Osteoblast (primary cell): ENCODE results near the gene AOPEP. TPM values are rescaled to one million over a fixed set of nuclear protein-coding genes. Genes with fewer than 3 reads are reported as not detected.
A peak's percentile ranks its signal among the peaks of the same experiment; 100 is the strongest.

Source experiments
- DNase-seq: peaks from one replicate; pipeline ENCODE4 v3.0.0; 2011; ENCODE audit warnings: low spot score, mixed read lengths; ENCODE audit not compliant: insufficient read length; ENCODE audit errors: missing footprints
- H2AFZ ChIP-seq: 2 replicates; pipeline ENCODE4 v1.6.0; 2011; ENCODE audit warnings: mild to moderate bottlenecking, low read length
- H3K27ac ChIP-seq: 2 replicates; pipeline ENCODE4 v1.5.1; 2011; ENCODE audit warnings: mild to moderate bottlenecking, low read depth, low read length, moderate library complexity
- H3K27me3 ChIP-seq: 2 replicates; pipeline ENCODE4 v1.6.0; 2012; ENCODE audit warnings: mild to moderate bottlenecking, control low read depth, inconsistent platforms, low read length, moderate library complexity; ENCODE audit not compliant: insufficient read depth
- H3K36me3 ChIP-seq: 2 replicates; pipeline ENCODE4 v1.5.1; 2011; ENCODE audit warnings: mild to moderate bottlenecking, low read length, control low read depth, moderate library complexity; ENCODE audit not compliant: insufficient read depth
- H3K4me1 ChIP-seq: 2 replicates; pipeline ENCODE4 v1.5.1; 2011; ENCODE audit warnings: mild to moderate bottlenecking, low read length, control low read depth, moderate library complexity; ENCODE audit not compliant: insufficient read depth
- H3K4me2 ChIP-seq: 2 replicates; pipeline ENCODE4 v1.6.0; 2011; ENCODE audit warnings: mild to moderate bottlenecking, low read length; ENCODE audit not compliant: insufficient read depth
- H3K4me3 ChIP-seq: fragments of 200-600 bp; sonication (generic); 3 replicates; pipeline ENCODE4 v1.5.1; 2012; ENCODE audit warnings: mild to moderate bottlenecking, low read length, inconsistent platforms; ENCODE audit not compliant: insufficient read depth
- H3K79me2 ChIP-seq: 2 replicates; pipeline ENCODE4 v1.6.0; 2012; ENCODE audit warnings: mild to moderate bottlenecking, low read length, control low read depth, inconsistent platforms; ENCODE audit not compliant: insufficient read depth
- H3K9me3 ChIP-seq: 2 replicates; pipeline ENCODE4 v1.5.1; 2011; ENCODE audit warnings: low read depth, low read length, control low read depth
- H4K20me1 ChIP-seq: 2 replicates; pipeline ENCODE4 v1.6.0; 2012; ENCODE audit warnings: mild to moderate bottlenecking, low read length, control low read depth; ENCODE audit not compliant: insufficient read depth
- total RNA-seq: library from RNA; depleted of rRNA; stranded (reverse); fragments of >200 nt; gene quantifications from 2 replicates; pipeline ENCODE4 v1.2.3, GENCODE V29; 2012
- TF ChIP-seq, protein P1 (sequence below): IDR thresholded peaks from 2 replicates; pipeline ENCODE4 v1.5.1; 2011; ENCODE audit warnings: mild to moderate bottlenecking, low read depth, low read length, moderate library complexity; ENCODE audit errors: extremely low read depth

Gene AOPEP
- total RNA-seq, 1 donor = 131 TPM

DNA sequence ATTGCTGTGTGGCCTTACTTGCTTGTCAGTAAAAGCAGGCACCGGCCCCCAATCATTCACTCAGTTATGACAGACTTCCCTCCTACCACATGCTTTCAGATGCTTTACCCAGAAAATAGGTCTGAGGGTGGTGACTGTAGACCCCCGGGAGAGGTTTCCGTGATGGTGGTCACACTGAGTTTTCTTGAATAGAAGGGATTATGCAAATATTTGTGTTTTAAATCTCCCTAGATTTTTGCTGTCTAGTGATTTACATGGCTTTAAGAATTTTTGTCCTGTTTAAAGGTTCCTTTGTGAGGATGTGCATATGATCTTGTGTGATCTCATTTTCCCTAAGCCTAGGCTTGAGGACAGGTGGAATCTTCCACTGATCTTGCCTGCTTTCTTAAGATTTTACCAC lies 309.3 kb downstream of the AOPEP start:
- Histone ChIP-seq H4K20me1 (peaks cover 71% of the 10 kb centered on the region), H2AFZ (no peak overlapping the region), H3K4me3 (no peak overlapping the region), H3K27me3 (no peaks in the 10 kb centered on the region), H3K4me1 (peaks cover 40% of the 10 kb centered on the region), H3K9me3 (no peaks in the 10 kb centered on the region), H3K4me2 (no peak overlapping the region), H3K79me2 (peaks cover 96% of the 10 kb centered on the region), H3K27ac (no peak overlapping the region), H3K36me3 (peaks cover 82% of the 10 kb centered on the region)
- no peak for DNase-seq
- TF ChIP-seq, protein P1, sequence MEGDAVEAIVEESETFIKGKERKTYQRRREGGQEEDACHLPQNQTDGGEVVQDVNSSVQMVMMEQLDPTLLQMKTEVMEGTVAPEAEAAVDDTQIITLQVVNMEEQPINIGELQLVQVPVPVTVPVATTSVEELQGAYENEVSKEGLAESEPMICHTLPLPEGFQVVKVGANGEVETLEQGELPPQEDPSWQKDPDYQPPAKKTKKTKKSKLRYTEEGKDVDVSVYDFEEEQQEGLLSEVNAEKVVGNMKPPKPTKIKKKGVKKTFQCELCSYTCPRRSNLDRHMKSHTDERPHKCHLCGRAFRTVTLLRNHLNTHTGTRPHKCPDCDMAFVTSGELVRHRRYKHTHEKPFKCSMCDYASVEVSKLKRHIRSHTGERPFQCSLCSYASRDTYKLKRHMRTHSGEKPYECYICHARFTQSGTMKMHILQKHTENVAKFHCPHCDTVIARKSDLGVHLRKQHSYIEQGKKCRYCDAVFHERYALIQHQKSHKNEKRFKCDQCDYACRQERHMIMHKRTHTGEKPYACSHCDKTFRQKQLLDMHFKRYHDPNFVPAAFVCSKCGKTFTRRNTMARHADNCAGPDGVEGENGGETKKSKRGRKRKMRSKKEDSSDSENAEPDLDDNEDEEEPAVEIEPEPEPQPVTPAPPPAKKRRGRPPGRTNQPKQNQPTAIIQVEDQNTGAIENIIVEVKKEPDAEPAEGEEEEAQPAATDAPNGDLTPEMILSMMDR = no peak

DNA sequence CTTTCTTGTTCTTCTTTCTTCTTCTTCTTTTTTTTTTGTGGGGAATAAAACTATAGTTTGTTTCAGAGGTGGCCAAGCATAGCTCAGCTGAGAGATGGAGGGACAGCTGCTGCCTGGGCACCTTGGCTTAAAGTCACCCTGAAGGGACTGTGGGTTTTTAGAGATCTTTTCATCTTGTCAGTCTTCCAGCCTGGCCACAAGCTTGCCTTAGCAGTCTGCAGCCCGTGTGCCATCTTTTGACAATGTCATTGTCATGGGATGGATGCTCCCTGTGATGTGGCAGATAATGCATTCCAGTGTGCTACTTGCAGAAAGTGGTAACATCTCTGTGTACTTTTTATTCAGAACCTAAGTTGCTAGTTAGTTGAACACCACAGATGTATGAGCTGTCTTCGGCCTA lies 310.2 kb downstream of the AOPEP start:
- peaks cover 63% of the 10 kb centered on the region for H4K20me1 ChIP-seq
- H3K36me3 ChIP-seq = peaks cover 75% of the 10 kb centered on the region
- peak overlapping the region; percentile 21 for H3K27ac ChIP-seq

DNA sequence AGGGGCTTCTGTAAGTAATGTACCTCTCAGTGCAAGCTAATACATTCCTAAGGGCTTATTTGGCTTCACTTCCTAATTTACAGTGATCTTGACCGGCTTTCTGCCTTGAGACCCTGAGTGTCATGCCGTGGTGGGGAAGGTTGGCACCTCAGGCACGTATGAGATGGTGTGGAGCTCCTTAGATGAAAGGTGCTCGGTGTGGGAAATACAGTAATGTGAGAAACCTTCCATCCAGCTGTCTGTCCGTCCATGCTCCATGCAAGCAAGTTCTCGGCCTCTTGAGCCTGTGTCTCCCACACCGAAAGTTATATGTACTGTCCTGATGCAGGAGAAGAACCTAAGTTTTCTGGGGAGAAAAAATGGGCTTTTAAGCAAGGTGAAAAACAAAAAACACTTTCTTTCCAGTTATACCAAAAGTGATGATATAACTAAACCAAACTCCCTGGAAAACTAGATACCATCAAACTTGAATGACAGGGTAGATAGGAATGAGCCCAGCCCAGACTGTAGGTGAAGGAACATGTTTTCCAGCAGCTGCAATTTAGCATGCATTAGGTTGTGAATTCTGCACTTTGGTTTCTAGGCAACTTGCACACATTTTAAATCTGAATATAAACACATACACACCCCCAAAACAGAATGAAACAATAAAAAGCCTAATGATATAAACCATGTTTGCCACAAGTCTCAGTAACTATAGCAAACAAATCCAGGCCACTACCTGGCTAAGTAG lies 311.5 kb downstream of the AOPEP start:
- peaks cover 56% of the 10 kb centered on the region for H4K20me1 ChIP-seq
- H3K4me3 ChIP-seq = no peak overlapping the region
- H3K4me2 ChIP-seq = no peak overlapping the region
- H2AFZ ChIP-seq = no peak overlapping the region
- no peaks in the 10 kb centered on the region for H3K9me3 ChIP-seq
- peaks cover 20% of the 10 kb centered on the region for H3K4me1 ChIP-seq
- peak overlapping the region; percentile 58 for H3K27ac ChIP-seq
- no peaks in the 10 kb centered on the region for H3K27me3 ChIP-seq
- no peak for DNase-seq
- H3K79me2 ChIP-seq = peaks cover 94% of the 10 kb centered on the region
- TF ChIP-seq, protein P1 = no peak
- H3K36me3 ChIP-seq = peaks cover 64% of the 10 kb centered on the region

More for the DNA sequence above, 310.2 kb downstream of the AOPEP start:
- no peak overlapping the region for H2AFZ ChIP-seq
- no peak overlapping the region for H3K4me2 ChIP-seq
- peaks cover 96% of the 10 kb centered on the region for H3K79me2 ChIP-seq
- no peak for DNase-seq
- peaks cover 32% of the 10 kb centered on the region for H3K4me1 ChIP-seq
- no peaks in the 10 kb centered on the region for H3K27me3 ChIP-seq
- H3K4me3 ChIP-seq = no peak overlapping the region
- no peaks in the 10 kb centered on the region for H3K9me3 ChIP-seq
- TF ChIP-seq, protein P1 = no peak

- Histone ChIP-seq H3K9me3 (no peaks in the 10 kb centered on the region), H3K27me3 (no peaks in the 10 kb centered on the region), H3K79me2 (peaks cover 93% of the 10 kb centered on the region), H3K27ac (no peak overlapping the region), H4K20me1 (peaks cover 52% of the 10 kb centered on the region), H3K4me3 (no peak overlapping the region), H3K4me2 (no peak overlapping the region), H3K36me3 (peaks cover 62% of the 10 kb centered on the region), H3K4me1 (peaks cover 16% of the 10 kb centered on the region), H2AFZ (no peak overlapping the region)
- no peak for DNase-seq
- TF ChIP-seq, protein P1 = no peak
Observed at GRCh38 chr9:95038666-95039065, 312.2 kb downstream of the AOPEP start.
